ENCODE results near the gene CKMT2. TPM values are rescaled to one million over a fixed set of nuclear protein-coding genes. Genes with fewer than 3 reads are reported as not detected.

CKMT2 gene
- total RNA-seq, 3 donors from 2014 or later, result 1.1 to 1.7 (median 1.6) TPM

GRCh38 chr5:81315336-81315735, 82.2 kb downstream of the CKMT2 start:
- TF ChIP-seq CTCF (IDR thresholded peaks at IDR 0.05), result no peak
- DNase-seq (no peak), ATAC-seq (no peak)
- H3K36me3 ChIP-seq (ENCODE audit: low read depth), result no peaks in the 10 kb centered on the region
- H3K9me3 ChIP-seq, result no peaks in the 10 kb centered on the region
- H3K4me1 ChIP-seq (ENCODE audit: low read depth), result no peaks in the 10 kb centered on the region
- intact Hi-C loops (cut with DNase I, micrococcal nuclease), result no loop called here
- no peak overlapping the region for H3K4me3 ChIP-seq

- no peak for TF ChIP-seq CTCF (IDR thresholded peaks at IDR 0.05)
- intact Hi-C loops (cut with DNase I, micrococcal nuclease), result no loop called here
Observed at GRCh38 chr5:81315830-81316229, 82.7 kb downstream of the CKMT2 start.

More at GRCh38 chr5:81315830-81316229, 82.7 kb downstream of the CKMT2 start:
- ATAC-seq, result no peak
- Histone ChIP-seq H3K4me1 (ENCODE audit: low read depth) (no peaks in the 10 kb centered on the region), H3K4me3 (no peak overlapping the region), H3K36me3 (ENCODE audit: low read depth) (no peaks in the 10 kb centered on the region), H3K9me3 (no peaks in the 10 kb centered on the region)
- no peak for DNase-seq

Other genes with a start within 250 kb of the CKMT2 start
- 10 to 100 TPM; 11.8 to 22.8 (median 19.5) TPM for gene ZCCHC9, start 68.3 kb downstream of the CKMT2 start, total RNA-seq
- not detected for gene ACOT12, start 160.8 kb downstream of the CKMT2 start, total RNA-seq